HL-60 (cell line): Measurements from ENCODE around the gene DCP1B.

Experiments
- GABPA ChIP-seq: IDR thresholded peaks from 2 replicates; pipeline ENCODE4 v1.6.1; 2012; ENCODE audit warnings: low read depth
- POLR2AphosphoS5 ChIP-seq: IDR thresholded peaks from 2 replicates; pipeline ENCODE4 v1.6.1; 2012; ENCODE audit warnings: low read depth
- SPI1 ChIP-seq: IDR thresholded peaks from 2 replicates; pipeline ENCODE4 v1.6.1; 2012; ENCODE audit warnings: low read depth, mild to moderate bottlenecking, borderline replicate concordance
- TF ChIP-seq, protein P1 (sequence below): IDR thresholded peaks from one replicate; pipeline ENCODE4 v1.5.1; 2011; ENCODE audit warnings: low read length, control low read depth, inconsistent platforms; ENCODE audit not compliant: insufficient read depth
- TF ChIP-seq, protein P2 (sequence below): IDR thresholded peaks from 2 replicates; pipeline ENCODE4 v1.6.1; 2012; ENCODE audit warnings: low read depth; ENCODE audit not compliant: insufficient replicate concordance

DNA sequence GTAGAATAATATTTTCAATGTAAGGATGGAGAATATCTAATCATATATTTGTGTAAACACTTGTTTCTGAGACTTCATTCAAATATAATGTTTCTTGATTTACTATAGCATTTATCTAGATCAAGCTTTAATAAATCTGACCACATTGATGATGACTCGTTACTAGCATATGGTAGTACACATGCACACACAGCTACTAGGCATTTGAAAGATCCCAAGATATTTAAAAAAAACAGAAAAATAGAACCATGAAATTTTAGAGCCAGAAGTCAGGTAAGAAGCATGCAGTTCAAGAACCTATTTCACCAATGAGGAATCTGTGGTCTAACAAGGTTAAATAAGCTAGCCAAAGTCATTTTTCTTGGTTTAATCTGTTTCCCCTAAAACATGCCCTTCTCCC is 32.0 kb downstream of the DCP1B start:
- TF ChIP-seq, protein P1, sequence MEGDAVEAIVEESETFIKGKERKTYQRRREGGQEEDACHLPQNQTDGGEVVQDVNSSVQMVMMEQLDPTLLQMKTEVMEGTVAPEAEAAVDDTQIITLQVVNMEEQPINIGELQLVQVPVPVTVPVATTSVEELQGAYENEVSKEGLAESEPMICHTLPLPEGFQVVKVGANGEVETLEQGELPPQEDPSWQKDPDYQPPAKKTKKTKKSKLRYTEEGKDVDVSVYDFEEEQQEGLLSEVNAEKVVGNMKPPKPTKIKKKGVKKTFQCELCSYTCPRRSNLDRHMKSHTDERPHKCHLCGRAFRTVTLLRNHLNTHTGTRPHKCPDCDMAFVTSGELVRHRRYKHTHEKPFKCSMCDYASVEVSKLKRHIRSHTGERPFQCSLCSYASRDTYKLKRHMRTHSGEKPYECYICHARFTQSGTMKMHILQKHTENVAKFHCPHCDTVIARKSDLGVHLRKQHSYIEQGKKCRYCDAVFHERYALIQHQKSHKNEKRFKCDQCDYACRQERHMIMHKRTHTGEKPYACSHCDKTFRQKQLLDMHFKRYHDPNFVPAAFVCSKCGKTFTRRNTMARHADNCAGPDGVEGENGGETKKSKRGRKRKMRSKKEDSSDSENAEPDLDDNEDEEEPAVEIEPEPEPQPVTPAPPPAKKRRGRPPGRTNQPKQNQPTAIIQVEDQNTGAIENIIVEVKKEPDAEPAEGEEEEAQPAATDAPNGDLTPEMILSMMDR: no peak
- TF ChIP-seq POLR2AphosphoS5 (no peak), SPI1 (no peak), GABPA (no peak)
- TF ChIP-seq, protein P2, sequence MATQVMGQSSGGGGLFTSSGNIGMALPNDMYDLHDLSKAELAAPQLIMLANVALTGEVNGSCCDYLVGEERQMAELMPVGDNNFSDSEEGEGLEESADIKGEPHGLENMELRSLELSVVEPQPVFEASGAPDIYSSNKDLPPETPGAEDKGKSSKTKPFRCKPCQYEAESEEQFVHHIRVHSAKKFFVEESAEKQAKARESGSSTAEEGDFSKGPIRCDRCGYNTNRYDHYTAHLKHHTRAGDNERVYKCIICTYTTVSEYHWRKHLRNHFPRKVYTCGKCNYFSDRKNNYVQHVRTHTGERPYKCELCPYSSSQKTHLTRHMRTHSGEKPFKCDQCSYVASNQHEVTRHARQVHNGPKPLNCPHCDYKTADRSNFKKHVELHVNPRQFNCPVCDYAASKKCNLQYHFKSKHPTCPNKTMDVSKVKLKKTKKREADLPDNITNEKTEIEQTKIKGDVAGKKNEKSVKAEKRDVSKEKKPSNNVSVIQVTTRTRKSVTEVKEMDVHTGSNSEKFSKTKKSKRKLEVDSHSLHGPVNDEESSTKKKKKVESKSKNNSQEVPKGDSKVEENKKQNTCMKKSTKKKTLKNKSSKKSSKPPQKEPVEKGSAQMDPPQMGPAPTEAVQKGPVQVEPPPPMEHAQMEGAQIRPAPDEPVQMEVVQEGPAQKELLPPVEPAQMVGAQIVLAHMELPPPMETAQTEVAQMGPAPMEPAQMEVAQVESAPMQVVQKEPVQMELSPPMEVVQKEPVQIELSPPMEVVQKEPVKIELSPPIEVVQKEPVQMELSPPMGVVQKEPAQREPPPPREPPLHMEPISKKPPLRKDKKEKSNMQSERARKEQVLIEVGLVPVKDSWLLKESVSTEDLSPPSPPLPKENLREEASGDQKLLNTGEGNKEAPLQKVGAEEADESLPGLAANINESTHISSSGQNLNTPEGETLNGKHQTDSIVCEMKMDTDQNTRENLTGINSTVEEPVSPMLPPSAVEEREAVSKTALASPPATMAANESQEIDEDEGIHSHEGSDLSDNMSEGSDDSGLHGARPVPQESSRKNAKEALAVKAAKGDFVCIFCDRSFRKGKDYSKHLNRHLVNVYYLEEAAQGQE: no peak
